HCT116 (cell line): Measurements from ENCODE around the gene CIITA.

Experiments
- EZH2 ChIP-seq: fragments of 200-600 bp; sonication (generic); IDR thresholded peaks from 2 replicates; pipeline ENCODE4 v1.6.1; 2017; ENCODE audit warnings: antibody characterized with exemption, mixed run types
- FOSL1 ChIP-seq: IDR thresholded peaks from 2 replicates; pipeline ENCODE4 v1.6.1; 2012; ENCODE audit warnings: low read depth
- JUND ChIP-seq: IDR thresholded peaks from 2 replicates; pipeline ENCODE4 v1.6.1; 2012
- MAX ChIP-seq: IDR thresholded peaks from 2 replicates; pipeline ENCODE4 v1.6.1; 2012
- POLR2A ChIP-seq: IDR thresholded peaks from 2 replicates; pipeline ENCODE4 v1.7.0; 2011; ENCODE audit warnings: borderline replicate concordance; ENCODE audit not compliant: insufficient read depth, insufficient read length; ENCODE audit errors: extremely low read depth
- POLR2AphosphoS5 ChIP-seq: IDR thresholded peaks from 2 replicates; pipeline ENCODE4 v1.6.1; 2011; ENCODE audit warnings: mild to moderate bottlenecking, low read depth, low read length, moderate library complexity
- RAD21 ChIP-seq: IDR thresholded peaks from 2 replicates; pipeline ENCODE4 v1.6.1; 2012; ENCODE audit warnings: low read depth, mild to moderate bottlenecking
- SIN3A ChIP-seq: IDR thresholded peaks from 2 replicates; pipeline ENCODE4 v1.6.1; 2012; ENCODE audit warnings: low read depth
- SP1 ChIP-seq: IDR thresholded peaks from 2 replicates; pipeline ENCODE4 v1.6.1; 2012; ENCODE audit warnings: low read depth
- ZNF274 ChIP-seq: fragments of 200-500 bp; sonication (Bioruptor generic); IDR thresholded peaks from 2 replicates; pipeline ENCODE4 v1.6.1; 2014; ENCODE audit warnings: mild to moderate bottlenecking, low read depth, low read length, inconsistent platforms
- TF ChIP-seq, protein P1 (sequence below), 3 experiments: fragments of 200-600 bp in 1 of 3; sonication (generic) in 1 of 3; IDR thresholded peaks in 2 of 3; conservative IDR thresholded peaks in 1 of 3; 2 replicates each; pipeline ENCODE4 v1.5.1; 2012 to 2017; ENCODE audit warnings: low read depth in 2 of 3, low read length in 2 of 3, antibody characterized with exemption in 1 of 3, borderline replicate concordance in 1 of 3, control low read depth in 1 of 3, mild to moderate bottlenecking in 1 of 3, mixed read lengths in 1 of 3, mixed run types in 1 of 3, moderate library complexity in 1 of 3; ENCODE audit not compliant: insufficient read depth in 1 of 3

GRCh38 chr16:10964891-10965326 is 87.9 kb downstream of the CIITA start:
- TF ChIP-seq, protein P1, sequence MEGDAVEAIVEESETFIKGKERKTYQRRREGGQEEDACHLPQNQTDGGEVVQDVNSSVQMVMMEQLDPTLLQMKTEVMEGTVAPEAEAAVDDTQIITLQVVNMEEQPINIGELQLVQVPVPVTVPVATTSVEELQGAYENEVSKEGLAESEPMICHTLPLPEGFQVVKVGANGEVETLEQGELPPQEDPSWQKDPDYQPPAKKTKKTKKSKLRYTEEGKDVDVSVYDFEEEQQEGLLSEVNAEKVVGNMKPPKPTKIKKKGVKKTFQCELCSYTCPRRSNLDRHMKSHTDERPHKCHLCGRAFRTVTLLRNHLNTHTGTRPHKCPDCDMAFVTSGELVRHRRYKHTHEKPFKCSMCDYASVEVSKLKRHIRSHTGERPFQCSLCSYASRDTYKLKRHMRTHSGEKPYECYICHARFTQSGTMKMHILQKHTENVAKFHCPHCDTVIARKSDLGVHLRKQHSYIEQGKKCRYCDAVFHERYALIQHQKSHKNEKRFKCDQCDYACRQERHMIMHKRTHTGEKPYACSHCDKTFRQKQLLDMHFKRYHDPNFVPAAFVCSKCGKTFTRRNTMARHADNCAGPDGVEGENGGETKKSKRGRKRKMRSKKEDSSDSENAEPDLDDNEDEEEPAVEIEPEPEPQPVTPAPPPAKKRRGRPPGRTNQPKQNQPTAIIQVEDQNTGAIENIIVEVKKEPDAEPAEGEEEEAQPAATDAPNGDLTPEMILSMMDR (IDR thresholded peaks at IDR 0.05 in 2 of 3, conservative IDR thresholded peaks at IDR 0.05 in 1 of 3; ENCODE audit: borderline replicate concordance in 1 of 3, insufficient read depth in 1 of 3, low read depth in 2 of 3, low read length in 2 of 3): no peak
- TF ChIP-seq SIN3A (no peak), SP1 (no peak), EZH2 (no peak), JUND (no peak), ZNF274 (no peak), FOSL1 (no peak), POLR2A (no peak), RAD21 (no peak), MAX (no peak), POLR2AphosphoS5 (no peak)
